D721Med (cell line): ENCODE data around the gene MYL2.

Experiments used
- DNase-seq: peaks from one replicate; pipeline ENCODE4 v3.0.0; 2011; ENCODE audit warnings: low spot score; ENCODE audit not compliant: insufficient read length
- FAIRE-seq: peaks from 2 replicates; lab custom pipeline; 2011; peaks lifted over from hg19 to GRCh38; lab: Jason Lieb, UNC
- TF ChIP-seq, protein P1 (sequence below): IDR thresholded peaks from 2 replicates; pipeline ENCODE4 v1.5.1; 2012; ENCODE audit warnings: mild to moderate bottlenecking, control low read depth; ENCODE audit not compliant: insufficient read depth; ENCODE audit errors: missing control alignments

MYL2 gene

GRCh38 chr12:110862329-110862728 is 58.0 kb downstream of the MYL2 start:
- no peak for FAIRE-seq
- no peak for DNase-seq
- TF ChIP-seq, protein P1, sequence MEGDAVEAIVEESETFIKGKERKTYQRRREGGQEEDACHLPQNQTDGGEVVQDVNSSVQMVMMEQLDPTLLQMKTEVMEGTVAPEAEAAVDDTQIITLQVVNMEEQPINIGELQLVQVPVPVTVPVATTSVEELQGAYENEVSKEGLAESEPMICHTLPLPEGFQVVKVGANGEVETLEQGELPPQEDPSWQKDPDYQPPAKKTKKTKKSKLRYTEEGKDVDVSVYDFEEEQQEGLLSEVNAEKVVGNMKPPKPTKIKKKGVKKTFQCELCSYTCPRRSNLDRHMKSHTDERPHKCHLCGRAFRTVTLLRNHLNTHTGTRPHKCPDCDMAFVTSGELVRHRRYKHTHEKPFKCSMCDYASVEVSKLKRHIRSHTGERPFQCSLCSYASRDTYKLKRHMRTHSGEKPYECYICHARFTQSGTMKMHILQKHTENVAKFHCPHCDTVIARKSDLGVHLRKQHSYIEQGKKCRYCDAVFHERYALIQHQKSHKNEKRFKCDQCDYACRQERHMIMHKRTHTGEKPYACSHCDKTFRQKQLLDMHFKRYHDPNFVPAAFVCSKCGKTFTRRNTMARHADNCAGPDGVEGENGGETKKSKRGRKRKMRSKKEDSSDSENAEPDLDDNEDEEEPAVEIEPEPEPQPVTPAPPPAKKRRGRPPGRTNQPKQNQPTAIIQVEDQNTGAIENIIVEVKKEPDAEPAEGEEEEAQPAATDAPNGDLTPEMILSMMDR: no peak

DNA sequence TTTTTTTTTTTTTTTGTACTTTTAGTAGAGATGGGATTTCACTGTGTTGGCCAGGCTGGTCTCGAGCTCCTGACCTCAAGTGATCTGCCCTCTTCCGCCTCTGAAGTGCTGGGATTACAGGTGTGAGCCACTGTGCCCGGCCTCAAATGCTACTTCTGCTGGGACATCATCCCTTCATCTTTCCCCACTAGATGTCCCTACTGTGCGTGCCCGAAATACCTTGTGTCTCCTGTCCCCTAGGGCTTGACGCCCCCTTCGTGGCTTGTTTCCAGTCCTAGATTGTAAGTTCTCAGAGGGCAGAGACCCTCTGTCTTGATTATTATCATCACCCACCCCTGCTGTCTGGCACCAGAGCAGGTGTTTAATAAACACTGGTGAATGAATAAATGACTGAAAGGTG is 58.6 kb downstream of the MYL2 start:
- FAIRE-seq (no peak), DNase-seq (no peak)
- TF ChIP-seq, protein P1: no peak
